ENCODE data around the gene DNMT1.
"Not testable (repeated sequence)": the region's sequence is repeated elsewhere in the genome, so short reads cannot be mapped to it uniquely, and the experiment has no call there.

Gene DNMT1

GRCh38 chr19:10194500-10195198 lies at the start of gene DNMT1:
Gene DNMT1 (minus strand): TSS chr19:10194953. CDS start chr19:10194899, 54 bp downstream.
- DNase-seq = peak; percentile 92

- DNase-seq = no peak
Measured at GRCh38 chr19:10243606-10244005, 48.9 kb upstream of the DNMT1 start.

- DNase-seq = not testable (repeated sequence)
Measured at GRCh38 chr19:10241826-10242449, 47.2 kb upstream of the DNMT1 start.

GRCh38 chr19:10238172-10238783 lies 43.5 kb upstream of the DNMT1 start:
- DNase-seq = peak; percentile 89

GRCh38 chr19:10237702-10238101 lies 42.9 kb upstream of the DNMT1 start:
- DNase-seq = no peak

GRCh38 chr19:10235409-10235808 lies 40.7 kb upstream of the DNMT1 start:
- not testable (repeated sequence) for DNase-seq

GRCh38 chr19:10235003-10235402 lies 40.2 kb upstream of the DNMT1 start:
- DNase-seq = no peak

GRCh38 chr19:10233946-10234345 lies 39.2 kb upstream of the DNMT1 start:
- no peak for DNase-seq

GRCh38 chr19:10231612-10232228 lies 37.0 kb upstream of the DNMT1 start:
- DNase-seq = no peak

GRCh38 chr19:10230861-10231611 lies 36.3 kb upstream of the DNMT1 start, which contains the start of gene S1PR2:
Gene S1PR2 (minus strand): TSS chr19:10231331. CDS start chr19:10224905, 6,426 bp downstream.
- DNase-seq = peak; percentile 89

- DNase-seq = no peak
Measured at GRCh38 chr19:10230173-10230860, 35.6 kb upstream of the DNMT1 start.

- DNase-seq = no peak
Measured at GRCh38 chr19:10228920-10229319, 34.2 kb upstream of the DNMT1 start.

GRCh38 chr19:10228393-10228792 lies 33.6 kb upstream of the DNMT1 start:
- DNase-seq = no peak

GRCh38 chr19:10227026-10227971 lies 32.5 kb upstream of the DNMT1 start:
- DNase-seq = no peak

GRCh38 chr19:10226376-10227025 lies 31.7 kb upstream of the DNMT1 start:
- DNase-seq = no peak

GRCh38 chr19:10226021-10226375 lies 31.2 kb upstream of the DNMT1 start:
- DNase-seq = no peak

GRCh38 chr19:10224337-10224736 lies 29.6 kb upstream of the DNMT1 start:
- no peak for DNase-seq

- DNase-seq = no peak
Measured at GRCh38 chr19:10223488-10224213, 28.9 kb upstream of the DNMT1 start.

- DNase-seq = no peak
Measured at GRCh38 chr19:10222201-10222890, 27.6 kb upstream of the DNMT1 start.
